NK-92 (cell line): ENCODE results near the gene UAP1L1.
"Not testable (repeated sequence)": the region's sequence is repeated elsewhere in the genome, so short reads cannot be mapped to it uniquely, and the experiment has no call there.

Experiments used
- DNase-seq: peaks from one replicate; lab custom pipeline; 2025; ENCODE audit not compliant: unreplicated experiment; lab: John Stamatoyannopoulos, UW

UAP1L1 gene, protein sequence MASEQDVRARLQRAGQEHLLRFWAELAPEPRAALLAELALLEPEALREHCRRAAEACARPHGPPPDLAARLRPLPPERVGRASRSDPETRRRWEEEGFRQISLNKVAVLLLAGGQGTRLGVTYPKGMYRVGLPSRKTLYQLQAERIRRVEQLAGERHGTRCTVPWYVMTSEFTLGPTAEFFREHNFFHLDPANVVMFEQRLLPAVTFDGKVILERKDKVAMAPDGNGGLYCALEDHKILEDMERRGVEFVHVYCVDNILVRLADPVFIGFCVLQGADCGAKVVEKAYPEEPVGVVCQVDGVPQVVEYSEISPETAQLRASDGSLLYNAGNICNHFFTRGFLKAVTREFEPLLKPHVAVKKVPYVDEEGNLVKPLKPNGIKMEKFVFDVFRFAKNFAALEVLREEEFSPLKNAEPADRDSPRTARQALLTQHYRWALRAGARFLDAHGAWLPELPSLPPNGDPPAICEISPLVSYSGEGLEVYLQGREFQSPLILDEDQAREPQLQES

DNA sequence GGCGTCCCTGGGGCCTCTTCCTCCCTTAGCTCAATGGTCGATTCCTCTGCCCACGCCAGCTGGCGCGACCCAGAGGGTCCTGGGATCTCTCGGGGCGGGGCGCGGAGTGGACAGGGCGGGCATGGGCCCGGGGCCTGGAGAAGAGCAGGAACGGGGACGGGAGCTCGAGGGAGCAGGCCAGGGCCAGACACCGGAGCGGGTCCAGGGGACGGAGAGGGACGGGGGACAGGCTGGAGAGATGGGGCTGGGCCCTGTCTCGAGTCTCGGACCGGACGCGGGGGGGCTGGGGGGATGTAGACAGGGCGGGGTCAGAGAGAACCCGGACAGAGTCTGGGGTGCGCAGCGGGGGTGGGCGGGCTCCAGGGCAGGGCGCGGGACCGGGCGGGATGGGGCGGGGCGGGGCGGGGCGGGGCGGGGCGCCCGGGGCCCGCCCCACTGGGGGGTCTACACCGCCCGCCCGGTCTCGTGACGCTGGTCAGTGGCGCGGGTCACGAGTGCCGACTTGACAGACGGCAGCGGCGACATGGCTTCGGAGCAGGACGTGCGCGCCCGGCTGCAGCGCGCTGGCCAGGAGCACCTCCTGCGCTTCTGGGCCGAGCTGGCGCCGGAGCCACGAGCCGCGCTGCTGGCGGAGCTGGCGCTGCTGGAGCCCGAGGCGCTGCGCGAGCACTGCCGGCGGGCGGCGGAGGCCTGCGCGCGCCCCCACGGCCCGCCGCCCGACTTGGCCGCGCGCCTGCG lies at the start of gene UAP1L1:
Gene UAP1L1 (plus strand): TSS at position 508 of the 738 bp plus-strand sequence. CDS start 16 bp downstream, at position 524.
- DNase-seq = no peak

DNA sequence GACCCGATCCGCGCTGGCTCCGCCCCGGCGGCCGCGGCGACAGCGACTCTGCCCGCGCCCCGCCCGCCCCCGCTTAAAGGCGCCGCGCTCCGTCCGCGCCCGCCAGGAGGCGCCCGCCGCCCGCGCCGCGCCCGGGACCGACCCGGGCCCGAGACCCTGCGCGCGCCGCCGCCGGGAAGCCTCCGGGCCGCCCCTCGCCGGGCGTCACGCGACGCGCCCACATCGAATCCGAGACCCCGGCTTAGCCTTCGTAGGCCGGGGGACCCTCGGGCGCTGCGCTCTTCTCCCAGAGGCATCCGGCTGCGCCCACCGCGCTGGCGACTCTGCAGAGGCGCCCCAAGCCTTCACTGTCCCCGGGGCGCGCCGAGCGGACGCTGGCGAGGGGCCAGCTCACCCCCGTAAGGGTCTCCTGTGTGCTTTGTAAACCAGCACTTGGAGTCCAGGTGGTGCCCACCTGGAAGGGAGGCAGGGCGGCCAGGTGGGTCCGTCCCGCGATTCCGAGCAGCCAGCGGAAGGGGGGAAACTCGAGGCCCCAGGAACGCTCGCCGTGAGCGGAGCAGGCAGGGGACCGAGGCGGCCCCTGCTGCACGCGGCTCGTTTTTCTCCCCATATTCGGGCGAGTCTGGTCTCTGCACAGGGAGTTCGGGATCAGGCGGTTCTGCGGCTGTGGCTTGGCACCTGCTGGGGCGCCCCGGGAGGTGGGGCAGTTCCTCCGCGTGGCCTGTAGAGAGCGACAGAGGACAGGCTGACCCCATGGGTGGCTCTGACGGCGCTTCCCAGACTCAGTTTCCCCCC lies 48.9 kb upstream of the UAP1L1 start:
- DNase-seq = no peak

- DNase-seq = no peak
Observed at GRCh38 chr9:137029058-137029936, 48.0 kb upstream of the UAP1L1 start.

- DNase-seq = no peak
Observed at GRCh38 chr9:137030006-137030405, 47.3 kb upstream of the UAP1L1 start.

DNA sequence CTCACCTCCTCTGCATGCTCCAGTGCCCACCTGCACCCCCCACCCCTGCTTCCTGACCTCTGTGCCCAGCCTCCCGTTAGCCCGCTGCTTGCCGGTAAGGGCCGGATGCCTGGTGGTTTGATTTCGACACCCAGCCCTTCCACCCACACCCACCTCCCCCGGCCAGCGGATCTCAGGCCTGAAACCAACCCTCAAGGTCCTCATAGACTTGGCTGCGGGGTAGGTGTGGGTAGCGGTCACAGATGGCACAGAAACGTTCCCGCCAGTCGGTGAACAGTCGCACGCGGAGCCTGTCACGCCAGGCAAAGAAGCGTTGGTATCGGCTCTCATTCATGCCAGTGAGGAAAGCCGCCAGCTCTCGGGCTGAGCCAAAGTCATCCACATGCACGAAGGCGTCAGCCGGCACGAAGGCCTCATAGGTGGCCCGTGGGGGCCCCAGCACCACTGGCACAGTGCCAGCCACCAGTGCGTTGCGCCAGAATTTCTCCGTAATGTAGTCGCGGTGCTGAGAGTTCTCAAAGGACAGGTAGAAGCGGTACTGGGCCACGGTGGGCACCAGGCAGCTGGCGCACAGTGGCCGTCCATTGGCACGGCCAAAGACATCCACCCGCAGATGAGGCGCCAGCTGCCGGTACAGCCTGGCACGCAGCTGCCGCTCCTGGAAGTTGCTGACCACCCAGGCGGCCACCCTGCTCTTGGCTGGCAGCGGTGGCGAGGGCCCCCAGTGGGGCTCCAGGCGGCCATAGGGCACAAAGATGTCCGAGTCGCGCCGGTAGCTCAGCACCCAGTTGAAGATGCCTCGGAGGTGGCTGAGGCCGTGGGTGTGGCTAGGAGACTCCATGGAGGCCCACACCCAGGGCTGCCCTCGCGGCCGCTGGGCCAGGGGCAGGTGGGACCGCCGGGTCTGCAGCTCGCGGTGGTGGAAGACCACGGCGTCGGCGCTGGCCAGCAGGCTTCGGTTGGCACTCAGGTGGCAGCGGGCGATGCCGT lies 46.5 kb upstream of the UAP1L1 start:
- no peak for DNase-seq

- no peak for DNase-seq
Observed at GRCh38 chr9:137031904-137032640, 45.2 kb upstream of the UAP1L1 start, which contains the start of gene FUT7. Gene FUT7 (minus strand): TSS chr9:137032088. CDS start chr9:137031991, 97 bp downstream.

GRCh38 chr9:137032858-137033257 lies 44.5 kb upstream of the UAP1L1 start:
- no peak for DNase-seq

DNA sequence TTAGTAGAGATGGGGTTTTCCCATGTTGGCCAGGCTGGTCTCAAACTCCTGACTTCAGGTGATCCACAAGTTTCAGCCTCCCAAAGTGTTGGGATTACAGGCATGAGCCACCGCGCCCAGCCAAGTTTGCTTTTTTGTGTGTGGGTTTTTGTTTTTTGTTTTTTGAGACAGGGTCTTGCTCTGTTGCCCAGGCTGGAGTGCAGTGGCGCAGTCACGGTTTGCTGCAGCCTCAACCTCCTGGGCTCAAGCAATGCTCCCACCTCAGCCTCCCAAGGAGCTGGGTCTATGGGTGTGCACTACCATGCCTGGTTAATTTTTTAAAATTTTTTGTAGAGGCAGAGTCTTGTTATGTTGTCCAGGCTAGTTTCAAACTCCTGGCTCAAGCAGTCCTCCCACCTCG lies 43.8 kb upstream of the UAP1L1 start:
- not testable (repeated sequence) for DNase-seq

DNA sequence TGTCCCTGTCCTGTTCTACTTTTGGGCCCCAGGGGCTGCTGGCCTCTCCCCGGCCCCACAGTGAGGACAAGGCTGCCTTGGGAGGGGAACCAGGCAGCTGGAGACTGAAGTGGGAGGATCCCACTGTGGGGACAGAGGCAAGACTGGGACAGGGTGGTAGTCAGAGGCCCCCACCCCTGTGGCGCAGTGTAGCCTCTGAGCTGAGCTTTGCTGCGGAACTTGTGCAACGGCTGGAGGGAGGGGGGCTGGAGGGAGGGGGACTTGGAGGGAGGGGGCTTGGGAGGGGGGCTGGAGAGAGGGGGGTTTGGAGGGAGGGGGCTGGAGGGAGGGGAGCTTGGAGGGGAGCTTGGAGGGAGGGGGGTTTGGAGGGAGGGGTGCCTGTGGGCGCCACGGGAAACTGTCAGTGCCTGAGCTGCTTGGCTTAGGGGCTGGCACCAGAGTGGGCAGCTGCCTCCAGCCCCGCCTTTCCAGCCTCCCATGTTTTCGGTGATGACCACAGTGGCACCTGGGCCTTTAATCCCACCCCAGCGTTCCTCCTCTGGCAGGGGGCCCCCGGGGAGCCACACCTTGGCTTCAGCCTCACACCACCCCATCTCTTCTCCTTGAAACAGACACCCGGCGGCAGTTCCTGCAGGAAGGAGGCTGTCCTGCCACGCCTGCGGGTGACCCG lies 43.1 kb upstream of the UAP1L1 start:
- no peak for DNase-seq

- DNase-seq = no peak
Observed at GRCh38 chr9:137034709-137035506, 42.4 kb upstream of the UAP1L1 start.

DNA sequence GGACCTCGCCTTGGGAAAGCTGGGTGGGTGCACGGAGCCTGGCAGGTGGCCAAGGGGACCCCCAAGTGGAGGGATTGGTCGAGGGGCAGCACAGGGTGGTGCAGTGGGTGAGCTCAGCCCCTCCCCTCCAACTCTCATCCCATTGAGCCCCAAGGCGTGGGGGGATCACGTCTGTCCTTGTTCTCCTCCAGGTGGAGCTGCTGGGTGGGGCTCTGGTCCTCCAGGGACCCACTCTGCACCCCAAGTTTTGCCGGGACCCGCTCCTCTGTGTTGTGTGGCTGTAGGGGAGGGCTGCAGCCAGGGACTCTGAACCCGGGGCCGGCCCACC lies 41.8 kb upstream of the UAP1L1 start:
- DNase-seq = no peak

GRCh38 chr9:137035937-137036336 lies 41.4 kb upstream of the UAP1L1 start:
- DNase-seq = no peak

- no peak for DNase-seq
Observed at GRCh38 chr9:137037035-137037434, 40.3 kb upstream of the UAP1L1 start.

DNA sequence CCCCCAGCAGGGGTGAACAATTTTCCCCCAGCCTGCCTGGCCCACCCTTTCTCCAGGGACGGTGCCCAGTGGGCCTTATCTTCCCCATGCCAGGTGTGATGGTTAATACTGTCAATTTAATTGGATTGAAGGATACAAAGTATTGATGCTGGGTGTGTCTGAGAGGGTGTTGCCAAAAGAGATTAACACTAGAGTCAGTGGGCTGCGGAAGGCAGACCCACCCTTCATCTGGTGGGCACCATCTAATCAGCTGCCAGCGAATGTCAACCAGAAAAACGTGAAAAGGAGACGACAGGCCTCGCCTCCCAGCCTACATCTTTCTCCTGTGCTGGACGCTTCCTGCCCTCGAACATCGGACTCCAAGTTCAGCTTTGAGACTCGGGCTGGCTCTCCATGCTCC lies 39.8 kb upstream of the UAP1L1 start:
- DNase-seq = no peak

- no peak for DNase-seq
Observed at GRCh38 chr9:137038916-137039315, 38.4 kb upstream of the UAP1L1 start.

- no peak for DNase-seq
Observed at GRCh38 chr9:137039611-137040366, 37.5 kb upstream of the UAP1L1 start.
